ENCODE results near the gene ZNF474. TPM values are rescaled to one million over a fixed set of nuclear protein-coding genes. Genes with fewer than 3 reads are reported as not detected.

ZNF474 gene
- total RNA-seq, 1 donor from 2014 or later: 2.6 TPM

DNA sequence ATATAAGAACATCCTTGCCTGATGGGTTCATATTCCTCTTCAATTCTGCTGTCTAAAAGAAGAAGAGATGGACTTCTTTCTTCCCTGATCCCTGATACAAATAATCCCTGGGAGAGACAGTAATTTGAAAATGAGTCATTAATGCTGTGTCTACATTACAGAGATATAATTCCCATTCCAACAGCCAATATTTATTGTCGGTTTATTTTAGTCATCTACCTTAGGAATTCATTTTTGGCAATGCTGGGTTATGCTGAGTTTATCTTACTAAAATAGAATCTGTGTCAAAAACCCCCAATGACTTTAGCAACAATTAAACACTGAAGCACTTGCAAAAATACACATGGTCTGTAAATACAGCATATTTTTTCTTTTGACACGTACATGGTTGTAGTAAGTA, 23.9 kb downstream of the ZNF474 start:
- H3K27ac ChIP-seq (ENCODE audit: low read depth, low read length): peak overlapping the region; percentile 72
- H3K36me3 ChIP-seq (ENCODE audit: control insufficient read depth in 3 of 3, insufficient read depth in 3 of 3, low read length in 3 of 3): no peaks in the 10 kb centered on the region
- H3K4me1 ChIP-seq (ENCODE audit: control insufficient read depth in 3 of 3, insufficient read depth in 3 of 3, low read length in 3 of 3): peaks cover 0 to 11% (median 5%) of the 10 kb centered on the region in 3 donors
- H3K27me3 ChIP-seq (ENCODE audit: control insufficient read depth in 3 of 3, insufficient read depth in 3 of 3, low read length in 3 of 3): no peaks in the 10 kb centered on the region
- H3K9ac ChIP-seq (ENCODE audit: low read depth in 1 of 3, low read length in 3 of 3): no peak overlapping the region
- H3K9me3 ChIP-seq (ENCODE audit: control insufficient read depth in 3 of 3, low read length in 3 of 3): no peaks in the 10 kb centered on the region
- no peak overlapping the region for H3K4me3 ChIP-seq (ENCODE audit: low read length in 3 of 3)

- peaks cover 0 to 11% (median 5%) of the 10 kb centered on the region in 3 donors for H3K4me1 ChIP-seq (ENCODE audit: control insufficient read depth in 3 of 3, insufficient read depth in 3 of 3, low read length in 3 of 3)
- H3K27me3 ChIP-seq (ENCODE audit: control insufficient read depth in 3 of 3, insufficient read depth in 3 of 3, low read length in 3 of 3): no peaks in the 10 kb centered on the region
- H3K27ac ChIP-seq (ENCODE audit: low read depth, low read length): peak overlapping the region; percentile 72
- H3K36me3 ChIP-seq (ENCODE audit: control insufficient read depth in 3 of 3, insufficient read depth in 3 of 3, low read length in 3 of 3): no peaks in the 10 kb centered on the region
- no peaks in the 10 kb centered on the region for H3K9me3 ChIP-seq (ENCODE audit: control insufficient read depth in 3 of 3, low read length in 3 of 3)
- H3K4me3 ChIP-seq (ENCODE audit: low read length in 3 of 3): no peak overlapping the region
- H3K9ac ChIP-seq (ENCODE audit: low read depth in 1 of 3, low read length in 3 of 3): no peak overlapping the region
Measured at GRCh38 chr5:122153774-122154173, 24.4 kb downstream of the ZNF474 start.

DNA sequence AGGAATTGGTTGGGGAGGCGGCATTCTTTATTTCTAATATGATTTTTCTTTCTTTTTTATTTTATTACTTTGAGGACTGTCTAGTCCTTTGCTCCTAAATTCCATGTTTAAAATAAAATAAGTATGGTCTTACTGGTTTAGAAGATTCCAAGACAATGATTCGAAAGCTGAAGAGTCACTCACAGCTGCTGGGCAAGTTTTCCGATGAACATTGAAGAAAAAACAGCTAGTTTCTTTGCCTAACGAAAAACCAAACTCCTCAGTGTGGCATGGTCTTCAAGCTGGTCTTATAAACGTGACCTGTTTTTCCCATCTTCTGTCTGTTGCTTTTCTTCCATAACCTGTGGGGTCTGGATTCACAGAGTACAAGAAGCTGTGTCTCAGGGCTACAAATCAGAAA, 25.1 kb downstream of the ZNF474 start:
- H3K4me3 ChIP-seq (ENCODE audit: low read length in 3 of 3): no peak overlapping the region
- no peak overlapping the region for H3K9ac ChIP-seq (ENCODE audit: low read depth in 1 of 3, low read length in 3 of 3)
- peaks cover 0 to 11% (median 5%) of the 10 kb centered on the region in 3 donors for H3K4me1 ChIP-seq (ENCODE audit: control insufficient read depth in 3 of 3, insufficient read depth in 3 of 3, low read length in 3 of 3)
- no peaks in the 10 kb centered on the region for H3K27me3 ChIP-seq (ENCODE audit: control insufficient read depth in 3 of 3, insufficient read depth in 3 of 3, low read length in 3 of 3)
- peak overlapping the region; percentile 39 for H3K27ac ChIP-seq (ENCODE audit: low read depth, low read length)
- H3K36me3 ChIP-seq (ENCODE audit: control insufficient read depth in 3 of 3, insufficient read depth in 3 of 3, low read length in 3 of 3): no peaks in the 10 kb centered on the region
- no peaks in the 10 kb centered on the region for H3K9me3 ChIP-seq (ENCODE audit: control insufficient read depth in 3 of 3, low read length in 3 of 3)

DNA sequence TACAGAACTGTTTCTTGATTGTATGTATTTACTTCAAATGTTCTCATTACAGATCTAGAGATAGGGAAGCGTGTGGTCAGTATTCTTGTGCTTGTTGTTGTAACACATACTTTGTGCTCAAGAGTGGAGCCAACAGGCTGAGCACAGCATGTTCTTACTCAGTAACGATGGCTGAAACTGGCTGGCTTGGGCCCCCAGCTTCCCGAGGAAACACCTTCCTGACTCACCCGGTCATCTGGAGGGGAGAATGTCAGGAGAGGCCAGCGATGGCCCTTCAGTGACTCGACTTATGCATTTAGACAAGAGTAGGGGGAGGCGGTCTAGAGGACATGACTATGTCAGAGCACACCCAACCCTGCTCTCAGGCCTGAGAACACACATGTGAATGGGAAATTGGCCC, 25.6 kb downstream of the ZNF474 start:
- H3K4me1 ChIP-seq (ENCODE audit: control insufficient read depth in 3 of 3, insufficient read depth in 3 of 3, low read length in 3 of 3): peaks cover 0 to 11% (median 5%) of the 10 kb centered on the region in 3 donors
- peak overlapping the region; percentile 39 for H3K27ac ChIP-seq (ENCODE audit: low read depth, low read length)
- H3K36me3 ChIP-seq (ENCODE audit: control insufficient read depth in 3 of 3, insufficient read depth in 3 of 3, low read length in 3 of 3): no peaks in the 10 kb centered on the region
- no peak overlapping the region for H3K9ac ChIP-seq (ENCODE audit: low read depth in 1 of 3, low read length in 3 of 3)
- no peaks in the 10 kb centered on the region for H3K27me3 ChIP-seq (ENCODE audit: control insufficient read depth in 3 of 3, insufficient read depth in 3 of 3, low read length in 3 of 3)
- H3K4me3 ChIP-seq (ENCODE audit: low read length in 3 of 3): no peak overlapping the region
- no peaks in the 10 kb centered on the region for H3K9me3 ChIP-seq (ENCODE audit: control insufficient read depth in 3 of 3, low read length in 3 of 3)

GRCh38 chr5:122155546-122155945, 26.2 kb downstream of the ZNF474 start:
- no peaks in the 10 kb centered on the region for H3K27me3 ChIP-seq (ENCODE audit: control insufficient read depth in 3 of 3, insufficient read depth in 3 of 3, low read length in 3 of 3)
- H3K4me3 ChIP-seq (ENCODE audit: low read length in 3 of 3): no peak overlapping the region
- no peaks in the 10 kb centered on the region for H3K9me3 ChIP-seq (ENCODE audit: control insufficient read depth in 3 of 3, low read length in 3 of 3)
- H3K36me3 ChIP-seq (ENCODE audit: control insufficient read depth in 3 of 3, insufficient read depth in 3 of 3, low read length in 3 of 3): no peaks in the 10 kb centered on the region
- H3K4me1 ChIP-seq (ENCODE audit: control insufficient read depth in 3 of 3, insufficient read depth in 3 of 3, low read length in 3 of 3): peaks cover 0 to 11% (median 5%) of the 10 kb centered on the region in 3 donors
- H3K27ac ChIP-seq (ENCODE audit: low read depth, low read length): peak overlapping the region; percentile 39
- no peak overlapping the region for H3K9ac ChIP-seq (ENCODE audit: low read depth in 1 of 3, low read length in 3 of 3)

- Histone ChIP-seq H3K36me3 (ENCODE audit: control insufficient read depth in 3 of 3, insufficient read depth in 3 of 3, low read length in 3 of 3) (no peaks in the 10 kb centered on the region), H3K27me3 (ENCODE audit: control insufficient read depth in 3 of 3, insufficient read depth in 3 of 3, low read length in 3 of 3) (no peaks in the 10 kb centered on the region), H3K27ac (ENCODE audit: low read depth, low read length) (no peak overlapping the region), H3K4me1 (ENCODE audit: control insufficient read depth in 3 of 3, insufficient read depth in 3 of 3, low read length in 3 of 3) (peaks cover 0 to 11% (median 5%) of the 10 kb centered on the region in 3 donors), H3K9ac (ENCODE audit: low read depth in 1 of 3, low read length in 3 of 3) (no peak overlapping the region), H3K9me3 (ENCODE audit: control insufficient read depth in 3 of 3, low read length in 3 of 3) (no peaks in the 10 kb centered on the region), H3K4me3 (ENCODE audit: low read length in 3 of 3) (no peak overlapping the region)
Measured at GRCh38 chr5:122156724-122157325, 27.5 kb downstream of the ZNF474 start.

GRCh38 chr5:122162100-122162638, 32.8 kb downstream of the ZNF474 start:
- no peaks in the 10 kb centered on the region for H3K36me3 ChIP-seq (ENCODE audit: control insufficient read depth in 3 of 3, insufficient read depth in 3 of 3, low read length in 3 of 3)
- no peak overlapping the region for H3K4me3 ChIP-seq (ENCODE audit: low read length in 3 of 3)
- peaks cover 0 to 4% (median 0%) of the 10 kb centered on the region in 3 donors for H3K4me1 ChIP-seq (ENCODE audit: control insufficient read depth in 3 of 3, insufficient read depth in 3 of 3, low read length in 3 of 3)
- no peak overlapping the region for H3K9ac ChIP-seq (ENCODE audit: low read depth in 1 of 3, low read length in 3 of 3)
- H3K27ac ChIP-seq (ENCODE audit: low read depth, low read length): no peak overlapping the region
- no peaks in the 10 kb centered on the region for H3K9me3 ChIP-seq (ENCODE audit: control insufficient read depth in 3 of 3, low read length in 3 of 3)
- no peaks in the 10 kb centered on the region for H3K27me3 ChIP-seq (ENCODE audit: control insufficient read depth in 3 of 3, insufficient read depth in 3 of 3, low read length in 3 of 3)

DNA sequence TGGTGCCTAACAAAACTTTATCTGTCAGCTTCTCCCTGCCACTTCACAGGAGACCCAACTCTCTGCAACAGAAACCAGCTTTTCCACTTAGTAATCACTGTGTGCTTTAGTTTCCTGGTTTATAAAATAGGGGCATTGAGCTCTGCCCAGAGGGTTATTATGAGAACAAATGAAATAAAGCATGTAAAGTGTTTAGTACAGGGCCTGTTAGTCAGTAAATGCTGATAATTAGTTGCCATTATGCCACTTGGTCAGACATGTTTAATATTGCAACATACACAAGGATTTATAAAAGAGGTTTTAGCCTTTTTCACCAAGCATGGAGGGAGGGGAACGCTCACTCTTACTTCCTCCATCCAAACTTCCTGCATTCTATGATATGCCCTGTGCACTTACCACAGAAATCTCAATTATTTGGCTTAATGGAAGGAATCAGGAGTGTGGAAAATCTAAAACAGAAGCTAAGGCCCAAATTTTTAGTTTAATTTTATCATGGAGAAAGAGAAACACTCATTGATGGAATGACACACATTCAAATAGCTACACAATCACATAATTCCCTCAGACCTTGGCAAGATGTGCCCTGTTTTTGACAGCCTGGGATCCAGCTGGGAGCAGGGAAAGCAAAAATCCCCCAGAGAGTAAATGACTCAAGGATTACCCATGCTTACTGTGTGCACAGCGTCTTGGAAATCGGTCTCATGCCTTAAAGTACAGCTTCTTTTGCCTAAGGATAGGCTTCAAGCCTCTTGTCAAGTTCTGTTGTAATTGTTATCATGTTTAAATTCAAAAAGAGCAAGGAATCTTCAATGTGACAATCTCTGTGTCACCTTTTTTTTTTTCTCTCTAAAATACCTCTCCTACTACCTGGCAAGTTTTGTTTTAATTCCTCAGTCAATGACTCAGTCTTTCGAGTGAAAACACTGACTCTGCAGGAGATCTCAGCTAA, 34.0 kb downstream of the ZNF474 start:
- no peaks in the 10 kb centered on the region for H3K36me3 ChIP-seq (ENCODE audit: control insufficient read depth in 3 of 3, insufficient read depth in 3 of 3, low read length in 3 of 3)

GRCh38 chr5:122164070-122164435, 34.7 kb downstream of the ZNF474 start:
- Histone ChIP-seq H3K27me3 (ENCODE audit: control insufficient read depth in 3 of 3, insufficient read depth in 3 of 3, low read length in 3 of 3) (no peaks in the 10 kb centered on the region), H3K36me3 (ENCODE audit: control insufficient read depth in 3 of 3, insufficient read depth in 3 of 3, low read length in 3 of 3) (no peaks in the 10 kb centered on the region), H3K9me3 (ENCODE audit: control insufficient read depth in 3 of 3, low read length in 3 of 3) (no peaks in the 10 kb centered on the region), H3K4me3 (ENCODE audit: low read length in 3 of 3) (no peak overlapping the region), H3K27ac (ENCODE audit: low read depth, low read length) (no peak overlapping the region), H3K9ac (ENCODE audit: low read depth in 1 of 3, low read length in 3 of 3) (no peak overlapping the region), H3K4me1 (ENCODE audit: control insufficient read depth in 3 of 3, insufficient read depth in 3 of 3, low read length in 3 of 3) (peaks cover 0 to 4% (median 0%) of the 10 kb centered on the region in 3 donors)

More for the DNA sequence above, 34.0 kb downstream of the ZNF474 start:
- Histone ChIP-seq H3K4me3 (ENCODE audit: low read length in 3 of 3) (no peak overlapping the region), H3K27me3 (ENCODE audit: control insufficient read depth in 3 of 3, insufficient read depth in 3 of 3, low read length in 3 of 3) (no peaks in the 10 kb centered on the region), H3K9ac (ENCODE audit: low read depth in 1 of 3, low read length in 3 of 3) (no peak overlapping the region), H3K4me1 (ENCODE audit: control insufficient read depth in 3 of 3, insufficient read depth in 3 of 3, low read length in 3 of 3) (peaks cover 0 to 4% (median 0%) of the 10 kb centered on the region in 3 donors), H3K27ac (ENCODE audit: low read depth, low read length) (peak overlapping the region; percentile 3), H3K9me3 (ENCODE audit: control insufficient read depth in 3 of 3, low read length in 3 of 3) (no peaks in the 10 kb centered on the region)

Measured in skeletal muscle tissue (tissue), 4 donors.